VCaP (cell line): ENCODE results near the gene TBXA2R.
A peak's percentile ranks its signal among the peaks of the same experiment; 100 is the strongest.

Experiments used
- H3K27ac ChIP-seq: fragments of 450-650 bp; 2 replicates; pipeline ENCODE4 v1.5.1; 2017
- TF ChIP-seq, protein P1 (sequence below): fragments of 450-650 bp; conservative IDR thresholded peaks from 2 replicates; pipeline ENCODE4 v1.5.1; 2017; ENCODE audit warnings: mild to moderate bottlenecking, moderate library complexity

TBXA2R gene

DNA sequence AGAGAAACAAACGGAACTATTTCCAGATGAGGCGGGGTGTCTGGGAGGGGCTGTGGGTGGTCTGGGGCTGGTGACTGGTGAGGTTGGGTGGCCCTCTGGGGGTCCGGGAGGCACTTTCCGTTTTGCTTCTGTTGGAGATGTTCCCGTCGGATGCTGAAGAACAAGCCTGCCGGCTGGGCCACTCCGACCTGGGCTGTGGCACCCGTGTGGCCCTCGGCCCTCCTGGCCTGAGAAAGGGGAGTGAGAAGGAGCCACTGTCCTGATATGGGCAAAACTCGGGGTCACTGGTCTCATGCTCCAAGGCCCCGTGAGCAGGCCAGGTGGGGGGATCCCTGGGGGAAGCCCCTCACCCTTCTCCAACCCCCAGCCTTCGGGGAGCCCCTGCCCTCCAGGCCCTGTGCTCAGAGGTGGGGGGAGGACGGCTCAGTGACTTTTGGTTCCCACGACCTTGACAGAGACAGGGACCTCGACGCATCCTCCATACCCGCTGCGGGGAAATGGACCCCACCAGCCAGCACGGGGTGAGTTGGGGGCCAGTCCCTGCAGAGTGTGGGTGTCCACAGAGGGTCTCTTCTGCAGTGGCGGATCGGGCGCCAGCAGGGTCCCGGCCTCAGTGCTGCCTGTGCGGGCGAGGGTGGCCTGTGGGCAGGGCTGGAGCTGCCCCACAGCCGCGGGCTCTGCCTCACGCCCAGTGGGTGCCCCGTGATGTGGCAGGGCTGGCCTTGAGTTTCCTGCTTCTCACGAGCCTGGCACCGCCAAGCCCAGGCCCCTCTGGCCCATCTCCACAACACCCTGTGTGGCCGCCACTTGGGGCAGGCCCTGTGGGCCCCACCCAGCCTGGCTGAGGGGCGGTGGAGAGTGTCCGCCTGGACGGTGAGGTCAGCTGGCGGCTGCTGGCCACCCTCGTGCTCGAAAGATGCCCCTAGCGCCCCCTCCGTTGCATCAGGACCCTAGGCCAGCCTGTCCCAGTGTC lies 4.4 kb upstream of the TBXA2R start:
- H3K27ac ChIP-seq = no peak overlapping the region
- TF ChIP-seq, protein P1, sequence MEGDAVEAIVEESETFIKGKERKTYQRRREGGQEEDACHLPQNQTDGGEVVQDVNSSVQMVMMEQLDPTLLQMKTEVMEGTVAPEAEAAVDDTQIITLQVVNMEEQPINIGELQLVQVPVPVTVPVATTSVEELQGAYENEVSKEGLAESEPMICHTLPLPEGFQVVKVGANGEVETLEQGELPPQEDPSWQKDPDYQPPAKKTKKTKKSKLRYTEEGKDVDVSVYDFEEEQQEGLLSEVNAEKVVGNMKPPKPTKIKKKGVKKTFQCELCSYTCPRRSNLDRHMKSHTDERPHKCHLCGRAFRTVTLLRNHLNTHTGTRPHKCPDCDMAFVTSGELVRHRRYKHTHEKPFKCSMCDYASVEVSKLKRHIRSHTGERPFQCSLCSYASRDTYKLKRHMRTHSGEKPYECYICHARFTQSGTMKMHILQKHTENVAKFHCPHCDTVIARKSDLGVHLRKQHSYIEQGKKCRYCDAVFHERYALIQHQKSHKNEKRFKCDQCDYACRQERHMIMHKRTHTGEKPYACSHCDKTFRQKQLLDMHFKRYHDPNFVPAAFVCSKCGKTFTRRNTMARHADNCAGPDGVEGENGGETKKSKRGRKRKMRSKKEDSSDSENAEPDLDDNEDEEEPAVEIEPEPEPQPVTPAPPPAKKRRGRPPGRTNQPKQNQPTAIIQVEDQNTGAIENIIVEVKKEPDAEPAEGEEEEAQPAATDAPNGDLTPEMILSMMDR = no peak

GRCh38 chr19:3609779-3610719 lies 3.4 kb upstream of the TBXA2R start:
- H3K27ac ChIP-seq = no peak overlapping the region

GRCh38 chr19:3608750-3609322 lies 2.2 kb upstream of the TBXA2R start:
- H3K27ac ChIP-seq = no peak overlapping the region

More at GRCh38 chr19:3609779-3610719, 3.4 kb upstream of the TBXA2R start:
- TF ChIP-seq, protein P1 = no peak

GRCh38 chr19:3608079-3608641 lies 1.5 kb upstream of the TBXA2R start:
- H3K27ac ChIP-seq = no peak overlapping the region
- TF ChIP-seq, protein P1 = no peak

More at GRCh38 chr19:3608750-3609322, 2.2 kb upstream of the TBXA2R start:
- TF ChIP-seq, protein P1 = no peak

DNA sequence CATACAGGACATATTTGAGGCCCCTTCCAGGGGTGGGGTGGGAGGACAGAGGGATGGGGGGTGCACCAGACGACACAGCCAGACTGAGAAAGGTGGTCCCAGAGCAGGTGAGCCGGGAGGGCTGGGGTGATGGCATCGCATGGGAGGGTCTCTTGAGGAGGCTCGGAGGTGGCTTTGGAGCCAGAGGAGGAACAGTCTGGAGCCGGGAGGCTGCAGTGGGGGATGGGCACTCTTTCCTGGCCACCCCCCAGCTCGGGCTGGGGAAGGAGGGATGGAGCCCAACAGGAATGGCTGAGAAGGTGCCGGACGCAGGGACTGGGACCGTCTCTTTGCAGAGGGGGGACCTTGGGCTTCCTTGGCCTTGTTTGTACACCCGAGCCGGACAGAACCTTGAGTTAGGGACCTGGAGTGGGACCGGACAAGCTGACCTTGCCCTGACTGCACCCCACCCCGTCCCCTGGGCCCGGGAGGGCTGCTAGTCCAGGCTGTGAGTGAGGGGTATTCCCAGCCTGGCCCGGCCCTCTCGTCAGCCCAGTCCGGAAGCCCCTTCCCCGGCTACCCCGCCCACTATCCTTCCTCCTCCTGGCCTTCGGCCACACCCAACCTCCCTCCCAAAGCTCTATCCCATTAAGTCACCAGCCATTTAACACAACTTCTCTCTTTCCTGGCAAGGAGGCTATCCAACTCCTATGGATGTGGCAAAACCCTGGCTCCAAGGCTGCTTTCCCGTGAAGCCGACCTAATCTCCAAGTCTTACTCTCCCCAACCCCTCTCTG lies 816 bp upstream of the TBXA2R start:
- peak overlapping the region; percentile 47; the same call in 1 of the 2 replicates for H3K27ac ChIP-seq
- TF ChIP-seq, protein P1 = no peak

- TF ChIP-seq, protein P1 = no peak
- H3K27ac ChIP-seq = peak overlapping the region; percentile 47; the same call in 1 of the 2 replicates
Measured at GRCh38 chr19:3606174-3606689, 443 bp downstream of the TBXA2R start.
